ENCODE data around the gene ABCA2. TPM values are rescaled to one million over a fixed set of nuclear protein-coding genes. Genes with fewer than 3 reads are reported as not detected.

Gene ABCA2
- total and polyA plus RNA-seq, 8 donors = 7.3 to 385 (median 44.2) TPM

DNA sequence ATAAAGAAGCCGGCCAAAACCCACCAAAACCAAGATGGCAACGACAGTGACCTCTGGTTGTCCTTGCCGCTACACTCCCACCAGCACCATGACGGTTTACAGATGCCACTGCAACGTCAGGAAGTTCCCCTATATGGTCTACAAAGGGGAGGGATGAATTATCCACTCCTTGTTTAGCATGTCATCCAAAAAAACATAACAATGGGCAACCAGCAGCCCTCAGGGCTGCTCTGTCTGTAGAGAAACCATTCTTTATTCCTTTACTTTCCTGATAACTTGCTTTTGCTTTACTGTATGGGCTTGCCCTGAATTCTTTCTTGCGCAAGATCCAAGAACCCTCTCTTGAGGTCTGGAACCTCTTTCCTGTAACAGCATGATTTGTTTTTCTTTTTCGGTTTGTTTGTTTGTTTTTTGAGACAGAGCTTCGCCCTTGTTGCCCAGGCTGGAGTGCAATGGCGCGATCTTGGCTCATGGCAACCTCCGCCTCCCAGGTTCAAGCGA is 47.3 kb upstream of the ABCA2 start:
- Histone ChIP-seq H3K27me3 (peaks cover 0 to 31% (median 0%) of the 10 kb centered on the region in 3 donors), H3K9me3 (no peaks in the 10 kb centered on the region), H3K4me1 (peaks cover 29 to 49% (median 44%) of the 10 kb centered on the region in 4 donors), H3K4me3 (no peak overlapping the region), H3K36me3 (peaks cover 7 to 19% (median 17%) of the 10 kb centered on the region in 4 donors), H3K27ac (no peak overlapping the region)
- 81 to 90% (median 85%) methylated on average over 12 of the region's 12 CpGs for WGBS, 5 donors
- intact Hi-C loops (cut with DNase I; ENCODE audit: low total_unique reads) = no loop called here
- TF ChIP-seq POLR2AphosphoS5 (IDR thresholded peaks at IDR 0.05) (no peak), POLR2A (IDR thresholded peaks at IDR 0.05) (no peak), EP300 (IDR thresholded peaks at IDR 0.05) (no peak)
- TF ChIP-seq, protein P1, sequence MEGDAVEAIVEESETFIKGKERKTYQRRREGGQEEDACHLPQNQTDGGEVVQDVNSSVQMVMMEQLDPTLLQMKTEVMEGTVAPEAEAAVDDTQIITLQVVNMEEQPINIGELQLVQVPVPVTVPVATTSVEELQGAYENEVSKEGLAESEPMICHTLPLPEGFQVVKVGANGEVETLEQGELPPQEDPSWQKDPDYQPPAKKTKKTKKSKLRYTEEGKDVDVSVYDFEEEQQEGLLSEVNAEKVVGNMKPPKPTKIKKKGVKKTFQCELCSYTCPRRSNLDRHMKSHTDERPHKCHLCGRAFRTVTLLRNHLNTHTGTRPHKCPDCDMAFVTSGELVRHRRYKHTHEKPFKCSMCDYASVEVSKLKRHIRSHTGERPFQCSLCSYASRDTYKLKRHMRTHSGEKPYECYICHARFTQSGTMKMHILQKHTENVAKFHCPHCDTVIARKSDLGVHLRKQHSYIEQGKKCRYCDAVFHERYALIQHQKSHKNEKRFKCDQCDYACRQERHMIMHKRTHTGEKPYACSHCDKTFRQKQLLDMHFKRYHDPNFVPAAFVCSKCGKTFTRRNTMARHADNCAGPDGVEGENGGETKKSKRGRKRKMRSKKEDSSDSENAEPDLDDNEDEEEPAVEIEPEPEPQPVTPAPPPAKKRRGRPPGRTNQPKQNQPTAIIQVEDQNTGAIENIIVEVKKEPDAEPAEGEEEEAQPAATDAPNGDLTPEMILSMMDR (IDR thresholded peaks at IDR 0.05) = no peak
- peak in 1 of 2 donors; percentile 1 for DNase-seq

DNA sequence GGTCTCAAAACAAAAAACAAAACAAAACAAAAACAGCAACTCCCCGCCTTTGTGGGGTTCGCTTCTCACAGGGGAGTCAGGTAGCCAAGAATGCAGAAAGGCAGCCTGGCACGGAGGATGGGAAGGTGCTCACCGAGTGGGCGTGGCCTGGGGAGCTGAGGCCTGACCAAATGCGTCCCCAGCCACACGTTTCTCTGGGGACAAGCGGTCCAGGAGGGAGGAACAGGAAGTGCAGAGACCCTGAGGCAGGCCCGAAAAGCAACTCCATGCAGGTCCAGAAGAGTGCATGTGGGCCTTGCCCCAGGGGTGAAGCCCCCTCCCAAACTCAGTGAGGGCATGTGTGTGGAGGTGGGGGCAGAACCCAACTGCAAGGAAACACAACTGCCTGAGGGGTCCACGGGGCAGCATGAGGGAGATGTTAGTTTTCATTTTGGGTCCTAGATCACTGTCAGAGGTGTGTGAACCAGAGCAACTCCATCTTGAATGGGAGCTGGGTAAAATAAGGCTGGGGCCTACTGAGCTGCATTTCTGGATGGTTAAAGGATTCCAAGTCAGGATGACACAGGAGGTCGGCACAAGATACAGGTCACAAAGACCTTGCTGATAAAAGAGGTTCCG is 46.7 kb upstream of the ABCA2 start:
- Histone ChIP-seq H3K36me3 (peaks cover 2 to 13% (median 11%) of the 10 kb centered on the region in 4 donors), H3K27me3 (peaks cover 0 to 36% (median under 1%) of the 10 kb centered on the region in 3 donors), H3K9me3 (no peaks in the 10 kb centered on the region), H3K4me1 (peaks cover 34 to 53% (median 42%) of the 10 kb centered on the region in 4 donors), H3K27ac (no peak overlapping the region), H3K4me3 (no peak overlapping the region)
- peak in 1 of 2 donors; percentile 12 for DNase-seq
- intact Hi-C loops (cut with DNase I; ENCODE audit: low total_unique reads) = no loop called here
- TF ChIP-seq EP300 (IDR thresholded peaks at IDR 0.05) (no peak), POLR2AphosphoS5 (IDR thresholded peaks at IDR 0.05) (no peak), POLR2A (IDR thresholded peaks at IDR 0.05) (no peak)
- TF ChIP-seq, protein P1 (IDR thresholded peaks at IDR 0.05) = no peak
- WGBS, 5 donors = 55 to 79% (median 70%) methylated on average over 12 of the region's 12 CpGs

DNA sequence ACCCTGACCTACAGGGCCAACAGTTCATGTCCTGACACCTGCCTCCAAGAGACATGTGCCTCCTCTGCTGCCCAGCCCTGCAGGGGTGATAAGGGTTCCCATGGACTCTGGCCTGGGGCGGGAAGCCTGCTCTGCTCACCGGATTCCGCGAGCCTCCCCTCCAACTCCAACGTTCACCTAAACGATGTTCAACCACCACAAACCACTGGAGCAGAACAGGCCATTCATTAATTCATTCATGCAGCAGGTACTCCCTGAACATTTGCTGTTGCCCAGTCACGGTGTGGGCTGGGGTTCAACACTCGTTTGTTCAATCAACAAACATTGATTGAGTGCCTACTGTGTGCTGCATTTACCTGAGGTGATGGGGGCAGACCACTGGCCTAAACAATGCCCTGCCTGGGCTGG is 46.0 kb upstream of the ABCA2 start:
- no peak overlapping the region for H3K4me3 ChIP-seq
- 72 to 81% (median 78%) methylated on average over 8 of the region's 8 CpGs for WGBS, 5 donors
- H3K27me3 ChIP-seq = peaks cover 0 to 40% (median 8%) of the 10 kb centered on the region in 3 donors
- no peaks in the 10 kb centered on the region for H3K9me3 ChIP-seq
- H3K27ac ChIP-seq = no peak overlapping the region
- intact Hi-C loops (cut with DNase I; ENCODE audit: low total_unique reads) = no loop called here
- H3K4me1 ChIP-seq = peaks cover 35 to 53% (median 42%) of the 10 kb centered on the region in 4 donors
- no peak for TF ChIP-seq POLR2AphosphoS5 (IDR thresholded peaks at IDR 0.05)
- TF ChIP-seq, protein P1 (IDR thresholded peaks at IDR 0.05) = no peak
- TF ChIP-seq POLR2A (IDR thresholded peaks at IDR 0.05) = no peak
- TF ChIP-seq EP300 (IDR thresholded peaks at IDR 0.05) = no peak
- DNase-seq = peak in 1 of 2 donors; percentile 31
- H3K36me3 ChIP-seq = peaks cover 0 to 5% (median 3%) of the 10 kb centered on the region in 4 donors

DNA sequence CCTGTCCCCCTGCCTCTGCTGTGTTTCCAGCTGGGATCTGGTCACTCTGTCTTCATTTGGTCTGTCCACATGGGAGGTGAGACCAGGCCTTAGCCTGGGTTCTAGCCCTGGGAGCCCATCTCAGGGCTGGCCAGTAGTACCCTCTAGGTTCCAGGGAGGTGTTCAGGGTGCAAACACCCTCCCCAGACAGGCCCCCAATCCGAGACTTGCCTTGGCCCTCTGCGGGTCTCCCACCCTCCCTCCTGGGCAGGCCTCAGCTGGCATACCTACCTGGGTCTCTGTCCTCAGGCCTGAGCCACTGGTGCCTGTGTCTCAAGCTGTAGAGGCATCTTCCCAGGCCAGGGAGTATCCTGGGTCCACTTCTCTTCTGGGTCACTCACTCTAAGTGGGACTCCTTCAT is 43.2 kb upstream of the ABCA2 start:
- peak overlapping the region; percentile 79 to 84 (median 82) for H3K27ac ChIP-seq
- intact Hi-C loops (cut with DNase I; ENCODE audit: low total_unique reads) = no loop called here
- no peak for DNase-seq
- H3K27me3 ChIP-seq = peaks cover 0 to 28% (median 11%) of the 10 kb centered on the region in 3 donors
- no peak for TF ChIP-seq EP300 (IDR thresholded peaks at IDR 0.05)
- no peak for TF ChIP-seq POLR2A (IDR thresholded peaks at IDR 0.05)
- TF ChIP-seq, protein P1 (IDR thresholded peaks at IDR 0.05) = no peak
- TF ChIP-seq POLR2AphosphoS5 (IDR thresholded peaks at IDR 0.05) = no peak
- 64 to 89% (median 75%) methylated on average over 1 to 2 of the region's 2 CpGs for whole genome bisulfite sequencing, 5 donors
- peak overlapping the region in 3 of 4 donors; percentile 46 to 53 (median 48) for H3K4me3 ChIP-seq
- peaks cover 21 to 51% (median 28%) of the 10 kb centered on the region in 4 donors for H3K4me1 ChIP-seq
- H3K9me3 ChIP-seq = no peaks in the 10 kb centered on the region
- no peaks in the 10 kb centered on the region for H3K36me3 ChIP-seq

Measured in stomach (tissue), 9 donors.